HG03469 (cell line): Measurements from ENCODE around the gene PNPLA6.

Experiments used
- ATAC-seq: cut with Tn5 transposase; IDR thresholded peaks from one replicate; pipeline ENCODE4 v1.9.1; 2021; ENCODE audit warnings: mild to moderate bottlenecking, moderate library complexity, moderate number of reproducible peaks; ENCODE audit not compliant: unreplicated experiment

Gene PNPLA6

GRCh38 chr19:7515110-7515644 is 20.3 kb upstream of the PNPLA6 start:
- ATAC-seq, result no peak

- no peak for ATAC-seq
Observed at GRCh38 chr19:7515645-7516151, 19.8 kb upstream of the PNPLA6 start, which contains the start of gene ZNF358. Gene ZNF358 (plus strand): TSS chr19:7516103. CDS start chr19:7519243, 3,140 bp downstream.

GRCh38 chr19:7516333-7516732 is 19.2 kb upstream of the PNPLA6 start:
- no peak for ATAC-seq

- no peak for ATAC-seq
Observed at GRCh38 chr19:7516878-7517277, 18.6 kb upstream of the PNPLA6 start.

- no peak for ATAC-seq
Observed at GRCh38 chr19:7519361-7520130, 16.0 kb upstream of the PNPLA6 start.

- no peak for ATAC-seq
Observed at GRCh38 chr19:7520131-7521051, 15.1 kb upstream of the PNPLA6 start.

- ATAC-seq, result no peak
Observed at GRCh38 chr19:7521551-7522071, 13.9 kb upstream of the PNPLA6 start.

GRCh38 chr19:7522072-7522922 is 13.2 kb upstream of the PNPLA6 start, which contains the start of gene MCOLN1:
Gene MCOLN1 (plus strand): TSS chr19:7522624. CDS start chr19:7522751, 127 bp downstream.
- peak; percentile 42 for ATAC-seq

GRCh38 chr19:7522923-7523667 is 12.4 kb upstream of the PNPLA6 start:
- ATAC-seq, result no peak

- no peak for ATAC-seq
Observed at GRCh38 chr19:7524523-7524922, 11.0 kb upstream of the PNPLA6 start.

GRCh38 chr19:7524992-7525739 is 10.4 kb upstream of the PNPLA6 start:
- ATAC-seq, result no peak

- ATAC-seq, result no peak
Observed at GRCh38 chr19:7526059-7526929, 9.2 kb upstream of the PNPLA6 start.

GRCh38 chr19:7527516-7528191 is 7.9 kb upstream of the PNPLA6 start:
- ATAC-seq, result no peak

- no peak for ATAC-seq
Observed at GRCh38 chr19:7528192-7528519, 7.4 kb upstream of the PNPLA6 start.

- no peak for ATAC-seq
Observed at GRCh38 chr19:7528522-7529245, 6.8 kb upstream of the PNPLA6 start.

- no peak for ATAC-seq
Observed at GRCh38 chr19:7529246-7529600, 6.3 kb upstream of the PNPLA6 start.
